Stimulated activated CD8-positive, alpha-beta memory T cell treated with anti-CD3 and anti-CD28 coated beads, Interleukin-12 subunit alpha, Interleukin-12 subunit beta, amount 100 ng/mL, for 4 hours (primary cell): ENCODE results near the gene ZMPSTE24.

Experiments
- DNase-seq: peaks from one replicate; pipeline ENCODE4 v3.0.0-alpha.2; 2020; ENCODE audit warnings: low read depth

Gene ZMPSTE24

DNA sequence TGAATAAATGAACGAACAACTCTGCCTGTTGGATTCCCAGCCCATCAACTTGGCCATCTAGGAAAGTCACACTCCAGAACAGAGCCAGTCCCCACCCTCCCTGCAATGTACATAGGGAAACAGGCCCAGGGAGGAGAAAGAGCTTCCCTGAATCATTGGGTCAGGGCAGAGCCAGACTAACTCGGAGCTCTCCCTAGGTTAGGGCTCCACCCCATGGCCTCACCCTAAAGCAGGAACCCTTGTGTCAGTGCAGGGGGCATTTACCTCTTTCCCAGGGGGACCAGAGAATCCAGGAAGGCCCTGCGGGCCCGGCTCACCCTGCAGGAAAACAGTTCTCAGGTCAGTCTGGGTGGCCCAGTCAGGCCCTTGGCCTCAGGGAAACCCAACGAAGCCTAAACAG, 47.4 kb downstream of the ZMPSTE24 start:
- DNase-seq = no peak

DNA sequence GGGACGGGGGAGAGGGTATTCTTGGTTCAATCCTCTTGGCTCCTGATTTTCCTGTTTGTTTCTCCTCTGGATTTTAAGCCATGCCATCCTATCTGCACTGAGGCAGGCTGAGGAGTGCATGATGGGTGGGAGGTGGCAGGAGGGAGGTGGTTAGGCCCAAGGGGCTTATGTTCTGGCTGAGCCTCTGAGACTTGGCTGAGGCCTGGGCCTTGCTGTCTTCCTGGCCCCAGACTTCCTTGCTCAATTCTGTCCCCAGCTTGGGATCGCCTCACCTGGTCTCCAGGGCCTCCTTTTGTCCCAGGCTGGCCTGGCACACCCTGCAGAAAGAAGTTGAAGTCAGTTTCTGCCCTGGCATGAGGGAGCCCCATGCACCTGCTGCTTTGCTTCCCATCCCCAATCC, 47.8 kb downstream of the ZMPSTE24 start:
- DNase-seq = no peak

- no peak for DNase-seq
Observed at GRCh38 chr1:40306296-40306695, 48.3 kb downstream of the ZMPSTE24 start.

DNA sequence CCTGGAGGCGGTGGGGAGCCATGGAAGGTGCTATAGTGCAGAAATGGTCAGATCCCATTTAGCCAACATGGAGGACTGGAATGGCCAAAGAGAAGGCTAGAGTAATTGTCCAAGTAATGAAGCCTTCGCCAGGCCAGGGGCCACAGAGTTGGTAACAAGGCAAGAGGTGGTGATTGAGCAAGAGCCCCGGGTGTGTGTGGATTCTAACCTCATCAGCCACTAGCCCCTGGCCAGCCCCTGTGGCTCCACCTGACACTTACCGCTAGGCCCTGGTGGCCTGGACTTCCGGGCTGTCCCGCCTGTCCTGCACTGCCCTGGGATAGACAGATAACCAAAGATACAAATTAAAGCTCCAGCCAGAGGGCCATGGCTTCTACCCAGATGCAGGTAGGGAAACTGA, 49.1 kb downstream of the ZMPSTE24 start:
- DNase-seq = no peak

DNA sequence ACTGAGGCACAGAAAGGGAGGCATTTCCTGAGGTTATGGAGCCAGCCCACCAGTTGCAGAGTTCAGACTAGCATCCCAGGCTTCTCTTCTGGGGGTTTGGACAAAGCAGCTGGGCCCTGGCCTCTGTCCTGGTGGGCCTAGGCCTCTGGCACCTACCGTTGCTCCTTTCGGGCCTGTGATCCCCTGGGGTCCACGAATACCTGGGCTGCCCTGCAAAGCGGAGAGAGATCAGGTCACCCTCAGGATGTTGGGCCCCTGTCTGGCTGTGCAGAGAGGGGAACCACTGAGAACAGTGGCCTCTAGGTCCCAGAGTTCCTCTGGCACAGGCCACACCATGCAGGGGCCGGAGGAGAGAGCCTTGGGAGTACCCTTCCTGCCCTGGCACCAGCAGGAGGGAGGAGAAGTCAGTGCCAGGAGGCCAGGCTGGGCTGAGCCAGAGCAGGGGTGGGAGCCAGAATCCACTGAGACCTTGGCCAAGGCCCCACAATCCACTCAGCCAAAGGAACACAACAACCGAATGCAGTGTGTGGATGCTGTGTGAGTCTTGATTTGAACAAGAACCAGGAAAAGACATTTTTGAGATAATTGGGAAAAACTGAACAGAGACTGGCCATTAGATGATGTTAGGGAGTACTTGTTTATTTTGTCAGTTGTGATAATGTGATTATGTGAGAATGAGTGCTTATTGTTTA, 50.1 kb downstream of the ZMPSTE24 start:
- no peak for DNase-seq

DNA sequence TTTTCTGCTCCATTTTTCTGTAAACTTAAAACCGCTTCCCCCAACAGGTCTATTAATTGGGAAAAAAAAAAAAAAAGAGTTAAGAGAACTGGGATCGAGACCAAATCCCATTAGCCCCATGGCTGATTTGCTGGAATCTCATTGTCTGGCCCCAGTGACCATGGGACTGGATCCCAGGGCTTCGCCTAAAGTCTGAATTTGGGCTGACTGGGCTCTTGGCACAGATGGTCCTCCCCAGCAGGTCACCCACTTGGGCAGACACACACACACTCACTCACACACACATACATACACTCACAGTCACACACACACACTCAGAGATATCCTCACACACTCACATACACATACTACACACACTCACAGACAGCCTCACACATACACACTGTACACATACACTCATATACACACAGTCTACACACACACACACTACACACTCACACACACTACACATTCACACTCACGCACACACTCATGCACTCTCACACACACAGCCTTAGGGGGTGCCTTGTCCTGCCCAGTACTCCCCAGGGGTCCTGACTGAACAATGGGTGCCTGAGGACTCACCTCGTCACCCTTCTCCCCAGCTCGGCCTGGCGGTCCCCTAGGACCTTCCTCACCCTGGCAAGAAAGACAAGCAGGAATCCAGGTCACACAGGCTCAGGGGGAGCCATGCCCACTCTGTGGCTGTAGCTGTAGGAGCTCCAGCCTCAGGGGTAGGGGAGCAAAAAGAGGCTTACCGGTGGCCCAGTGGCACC, 51.5 kb downstream of the ZMPSTE24 start:
- no peak for DNase-seq

DNA sequence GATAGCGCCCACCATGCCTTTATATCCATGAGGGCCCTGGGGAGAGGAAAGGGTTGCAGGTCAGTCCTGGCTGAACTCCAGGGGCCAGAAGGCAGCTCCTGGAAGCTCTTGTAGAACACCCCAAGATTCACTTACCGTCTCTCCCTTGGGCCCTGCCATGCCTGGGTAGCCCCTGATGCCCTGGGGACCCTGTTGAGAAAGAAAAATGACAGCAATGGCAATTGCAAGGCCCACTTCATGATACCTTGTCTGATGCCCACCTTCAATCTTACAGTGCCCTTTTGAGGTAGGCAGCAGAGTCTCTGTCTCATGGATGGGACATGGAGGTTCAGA, 52.1 kb downstream of the ZMPSTE24 start:
- no peak for DNase-seq

GRCh38 chr1:40310983-40311642, 53.1 kb downstream of the ZMPSTE24 start:
- no peak for DNase-seq

GRCh38 chr1:40311692-40312091, 53.7 kb downstream of the ZMPSTE24 start:
- no peak for DNase-seq

DNA sequence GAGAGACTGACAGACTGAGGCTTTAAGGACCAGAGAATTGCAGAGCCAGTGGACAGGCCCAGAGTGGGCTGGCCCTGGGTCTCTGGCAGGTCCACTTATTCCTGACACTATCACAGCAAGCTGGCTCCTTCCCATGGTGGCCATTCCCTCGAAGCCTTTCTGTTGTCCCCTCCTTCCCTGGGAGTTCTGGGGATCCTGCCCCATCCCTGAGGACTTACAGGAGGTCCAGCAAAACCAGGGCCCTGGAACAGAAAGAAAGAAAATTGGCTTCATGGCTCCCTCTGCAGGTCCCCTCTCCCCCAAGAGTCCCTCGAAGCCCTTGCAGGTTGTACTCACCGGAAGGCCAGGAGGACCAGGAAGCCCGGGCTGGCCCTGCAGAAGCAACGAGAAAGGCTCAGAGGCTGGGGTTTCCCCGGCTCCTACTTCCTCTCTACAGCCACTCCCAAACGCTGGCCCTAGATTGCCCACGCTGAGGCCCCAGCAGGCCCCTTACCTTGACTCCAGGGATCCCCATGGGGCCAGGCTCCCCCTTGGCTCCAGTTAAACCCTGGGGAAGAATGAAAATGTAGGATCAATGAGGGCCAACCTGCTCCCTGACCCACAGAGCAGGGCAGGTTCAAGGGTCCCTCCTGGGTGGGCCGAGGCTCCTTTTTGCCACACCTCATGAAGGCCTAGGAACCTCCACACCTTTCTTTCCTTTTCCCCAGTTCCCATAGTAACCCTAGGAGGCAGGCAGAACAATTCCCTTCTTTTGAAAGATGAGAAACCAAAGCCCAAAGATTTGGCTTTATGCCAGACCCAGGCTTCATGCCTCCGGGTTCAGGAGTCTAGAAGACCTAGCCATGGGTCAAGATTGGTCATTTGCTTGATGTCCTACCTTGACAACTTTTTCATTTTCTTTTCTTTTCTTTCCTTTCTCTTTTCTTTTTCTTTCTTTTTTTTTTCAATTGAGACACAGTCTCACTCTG, 54.5 kb downstream of the ZMPSTE24 start:
- no peak for DNase-seq

GRCh38 chr1:40313329-40313957, 55.4 kb downstream of the ZMPSTE24 start:
- no peak for DNase-seq

- no peak for DNase-seq
Observed at GRCh38 chr1:40313958-40314720, 56.1 kb downstream of the ZMPSTE24 start.

- no peak for DNase-seq
Observed at GRCh38 chr1:40314721-40315238, 56.7 kb downstream of the ZMPSTE24 start.

- peak; percentile 70 for DNase-seq
Observed at GRCh38 chr1:40315239-40315794, 57.3 kb downstream of the ZMPSTE24 start.

DNA sequence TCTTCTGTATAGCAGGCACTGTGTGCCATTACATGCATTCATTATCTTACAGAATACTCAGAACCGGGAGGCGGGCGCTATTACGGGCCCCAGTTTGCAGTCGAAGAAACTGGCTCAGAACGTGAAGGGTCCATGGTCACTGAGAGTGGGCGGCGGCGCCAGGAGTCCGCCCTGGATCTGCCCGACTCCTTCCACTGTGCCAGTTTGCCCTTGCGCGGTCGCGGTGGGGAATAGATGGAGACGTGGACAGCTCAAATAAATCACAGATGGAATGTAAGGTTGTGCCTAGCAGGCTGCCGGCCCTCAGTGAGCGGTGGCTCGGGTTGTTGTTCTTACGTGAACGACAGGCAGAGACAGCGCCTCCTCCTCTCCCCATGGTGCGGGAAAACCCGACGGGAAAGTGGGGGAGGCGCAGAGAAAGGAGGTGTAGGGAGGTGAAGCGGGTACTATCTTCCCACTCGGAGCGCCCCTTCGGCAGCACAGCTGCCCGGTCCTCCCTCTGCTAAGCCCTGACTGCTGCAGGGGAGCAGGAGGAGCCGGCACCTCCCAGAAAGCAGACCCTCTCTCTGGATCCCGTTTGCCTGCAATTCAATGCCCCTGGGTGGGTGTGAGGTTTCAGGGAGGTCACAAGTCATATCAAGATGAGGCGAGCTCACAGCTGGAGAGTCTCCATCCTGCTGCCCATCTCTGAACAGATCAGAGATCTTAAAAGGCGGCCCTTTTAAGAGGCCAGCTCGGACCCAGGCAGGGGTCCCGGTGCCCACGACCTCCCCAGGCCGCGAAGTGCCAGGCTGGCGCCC, 58.0 kb downstream of the ZMPSTE24 start:
- DNase-seq = no peak

DNA sequence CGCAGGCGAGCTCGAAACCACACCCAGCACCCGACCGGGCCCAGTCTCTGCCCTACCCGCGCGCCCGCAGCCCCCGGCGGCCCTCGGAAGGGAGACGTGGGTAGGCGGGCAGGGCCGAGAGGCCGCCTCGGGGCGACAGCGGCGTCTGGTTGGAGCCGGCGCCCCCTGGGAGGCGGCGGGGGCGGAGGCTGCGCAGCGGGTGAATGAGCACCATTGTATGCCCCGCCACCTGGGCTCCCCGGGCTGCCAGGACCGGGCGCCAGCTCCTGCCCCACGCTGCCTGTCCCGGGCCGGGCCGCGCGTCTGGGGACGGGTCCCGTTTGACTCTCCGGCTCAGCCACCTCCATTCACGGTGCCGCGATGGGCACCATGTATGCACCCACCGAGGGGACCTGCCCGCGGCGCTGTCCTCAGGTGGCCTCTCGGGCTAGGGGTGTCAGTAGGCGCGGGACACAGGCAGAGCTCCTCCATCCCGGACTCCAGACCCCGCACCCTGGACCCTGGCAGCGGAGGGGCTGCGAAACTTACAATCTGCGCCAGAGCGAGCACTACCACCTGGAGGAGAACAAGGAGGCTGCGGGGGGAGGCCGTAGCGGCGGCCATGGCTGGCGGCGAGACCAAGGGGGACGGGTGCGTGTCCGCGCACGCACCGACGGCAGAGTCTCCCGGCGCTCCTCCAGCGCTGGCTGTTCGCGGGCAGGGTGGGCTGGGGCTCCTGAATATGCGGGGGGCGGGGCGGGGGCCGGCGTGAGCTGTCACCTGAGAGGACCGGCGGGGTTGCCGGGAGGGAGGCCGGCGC, 58.8 kb downstream of the ZMPSTE24 start, which contains the start of gene COL9A2:
TSS of gene COL9A2 (minus strand) at position 692 of the 799 bp plus-strand sequence. CDS start at position 603, 89 bp downstream.
- peak; percentile 54 for DNase-seq

GRCh38 chr1:40317394-40318074, 59.5 kb downstream of the ZMPSTE24 start:
- no peak for DNase-seq

DNA sequence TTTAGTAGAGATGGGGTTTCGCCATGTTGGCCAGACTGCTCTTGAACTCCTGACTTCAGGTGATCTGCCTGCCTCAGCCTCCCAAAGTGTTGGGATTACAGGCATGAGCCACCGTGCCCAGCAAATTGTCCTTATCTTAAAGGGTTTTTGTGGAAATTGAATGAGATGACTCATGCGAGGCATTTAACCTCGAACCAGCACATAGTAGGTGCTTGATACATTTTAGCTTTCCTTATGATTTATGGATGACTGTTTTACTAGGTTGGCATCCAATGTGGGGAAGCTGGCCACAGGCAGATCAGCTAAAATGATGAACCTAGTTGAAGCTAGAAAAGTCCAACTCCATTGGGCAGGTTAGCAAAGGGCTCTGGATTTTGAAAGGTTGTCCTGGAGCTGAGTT, 60.4 kb downstream of the ZMPSTE24 start:
- DNase-seq = no peak
